ENCODE results near the gene PDE1A.

PDE1A gene

GRCh38 chr2:182186132-182186735 is 240.6 kb downstream of the PDE1A start:
- peak; percentile 34 to 59 for DNase-seq

- DNase-seq, result no peak
Measured at GRCh38 chr2:182182436-182182835, 244.4 kb downstream of the PDE1A start.

GRCh38 chr2:182181381-182181780 is 245.5 kb downstream of the PDE1A start:
- DNase-seq, result no peak

- DNase-seq, result no peak
Measured at GRCh38 chr2:182179176-182179575, 247.7 kb downstream of the PDE1A start.

- no peak for DNase-seq
Measured at GRCh38 chr2:182173944-182174622, 252.8 kb downstream of the PDE1A start.

GRCh38 chr2:182170341-182170740 is 256.5 kb downstream of the PDE1A start:
- DNase-seq, result no peak

- no peak for DNase-seq
Measured at GRCh38 chr2:182167882-182168281, 259.0 kb downstream of the PDE1A start.

GRCh38 chr2:182166841-182167240 is 260.0 kb downstream of the PDE1A start:
- DNase-seq, result no peak

GRCh38 chr2:182166406-182166805 is 260.4 kb downstream of the PDE1A start:
- DNase-seq, result no peak

- DNase-seq, result no peak
Measured at GRCh38 chr2:182165202-182165601, 261.6 kb downstream of the PDE1A start.

GRCh38 chr2:182164686-182165085 is 262.1 kb downstream of the PDE1A start:
- DNase-seq, result no peak

GRCh38 chr2:182163878-182164277 is 263.0 kb downstream of the PDE1A start:
- DNase-seq, result no peak

GRCh38 chr2:182148344-182148743 is 278.5 kb downstream of the PDE1A start:
- DNase-seq, result no peak

- DNase-seq, result no peak
Measured at GRCh38 chr2:182144776-182145165, 282.1 kb downstream of the PDE1A start.

GRCh38 chr2:182144041-182144775 is 282.6 kb downstream of the PDE1A start:
- DNase-seq, result no peak

GRCh38 chr2:182142062-182142461 is 284.8 kb downstream of the PDE1A start:
- no peak for DNase-seq

- no peak for DNase-seq
Measured at GRCh38 chr2:182134201-182134600, 292.6 kb downstream of the PDE1A start.

- no peak for DNase-seq
Measured at GRCh38 chr2:182133195-182133891, 293.5 kb downstream of the PDE1A start.

- peak in 1 of 2 experiments; percentile 17 for DNase-seq
Measured at GRCh38 chr2:182132605-182133004, 294.2 kb downstream of the PDE1A start.

- no peak for DNase-seq
Measured at GRCh38 chr2:182128821-182129707, 297.8 kb downstream of the PDE1A start.

- DNase-seq, result no peak
Measured at GRCh38 chr2:182117196-182117595, 309.6 kb downstream of the PDE1A start.

GRCh38 chr2:182116774-182117173 is 310.1 kb downstream of the PDE1A start:
- no peak for DNase-seq

All from NCI-H524 (cell line).